IPS-18a (cell line): ENCODE measurements around the gene TUFM.

Experiments
- H3K27ac ChIP-seq: one replicate; pipeline ENCODE4 v1.5.1; 2013; ENCODE audit warnings: low read length
- H3K27me3 ChIP-seq: one replicate; pipeline ENCODE4 v1.6.1; 2013; ENCODE audit warnings: mild to moderate bottlenecking, low read length; ENCODE audit not compliant: control insufficient read depth, insufficient read depth
- H3K36me3 ChIP-seq: one replicate; pipeline ENCODE4 v1.6.1; 2013; ENCODE audit warnings: low read depth, low read length; ENCODE audit not compliant: control insufficient read depth
- H3K4me1 ChIP-seq: one replicate; pipeline ENCODE4 v1.6.1; 2013; ENCODE audit warnings: low read depth, low read length; ENCODE audit not compliant: control insufficient read depth
- H3K4me3 ChIP-seq: one replicate; pipeline ENCODE4 v1.5.1; 2013; ENCODE audit warnings: low read length
- H3K9ac ChIP-seq: one replicate; pipeline ENCODE4 v1.6.1; 2013; ENCODE audit warnings: mild to moderate bottlenecking, low read length, moderate library complexity
- H3K9me3 ChIP-seq: one replicate; pipeline ENCODE4 v1.6.1; 2013; ENCODE audit warnings: low read depth, low read length; ENCODE audit not compliant: control insufficient read depth

Gene TUFM

GRCh38 chr16:28834873-28835863, 11.0 kb downstream of the TUFM start:
- Histone ChIP-seq H3K27ac (no peak overlapping the region), H3K4me1 (no peaks in the 10 kb centered on the region)

GRCh38 chr16:28834349-28834748, 11.8 kb downstream of the TUFM start:
- no peaks in the 10 kb centered on the region for H3K27me3 ChIP-seq
- peaks cover 92% of the 10 kb centered on the region for H3K36me3 ChIP-seq
- no peak overlapping the region for H3K4me3 ChIP-seq
- no peak overlapping the region for H3K27ac ChIP-seq
- no peak overlapping the region for H3K9ac ChIP-seq
- H3K9me3 ChIP-seq: no peaks in the 10 kb centered on the region
- H3K4me1 ChIP-seq: no peaks in the 10 kb centered on the region

More at GRCh38 chr16:28834873-28835863, 11.0 kb downstream of the TUFM start:
- Histone ChIP-seq H3K36me3 (peaks cover 84% of the 10 kb centered on the region), H3K9ac (no peak overlapping the region), H3K9me3 (no peaks in the 10 kb centered on the region), H3K4me3 (no peak overlapping the region), H3K27me3 (no peaks in the 10 kb centered on the region)

- no peak overlapping the region for H3K27ac ChIP-seq
- peaks cover 100% of the 10 kb centered on the region for H3K36me3 ChIP-seq
- H3K9me3 ChIP-seq: no peaks in the 10 kb centered on the region
Observed at GRCh38 chr16:28830531-28830930, 15.6 kb downstream of the TUFM start.

GRCh38 chr16:28829747-28830146, 16.4 kb downstream of the TUFM start:
- peaks cover 6% of the 10 kb centered on the region for H3K4me1 ChIP-seq
- H3K27me3 ChIP-seq: no peaks in the 10 kb centered on the region
- no peaks in the 10 kb centered on the region for H3K9me3 ChIP-seq

More at GRCh38 chr16:28830531-28830930, 15.6 kb downstream of the TUFM start:
- H3K27me3 ChIP-seq: no peaks in the 10 kb centered on the region
- no peak overlapping the region for H3K9ac ChIP-seq
- peaks cover under 1% of the 10 kb centered on the region for H3K4me1 ChIP-seq
- no peak overlapping the region for H3K4me3 ChIP-seq

GRCh38 chr16:28826141-28826540, 20.0 kb downstream of the TUFM start:
- Histone ChIP-seq H3K9ac (no peak overlapping the region), H3K9me3 (no peaks in the 10 kb centered on the region), H3K4me1 (peaks cover 6% of the 10 kb centered on the region), H3K27ac (no peak overlapping the region), H3K4me3 (no peak overlapping the region), H3K36me3 (peaks cover 61% of the 10 kb centered on the region), H3K27me3 (no peaks in the 10 kb centered on the region)

More at GRCh38 chr16:28829747-28830146, 16.4 kb downstream of the TUFM start:
- no peak overlapping the region for H3K27ac ChIP-seq
- H3K9ac ChIP-seq: no peak overlapping the region
- peaks cover 97% of the 10 kb centered on the region for H3K36me3 ChIP-seq
- H3K4me3 ChIP-seq: no peak overlapping the region

GRCh38 chr16:28824717-28824973, 21.5 kb downstream of the TUFM start:
- H3K4me1 ChIP-seq: peaks cover 6% of the 10 kb centered on the region
- H3K9ac ChIP-seq: peak overlapping the region; percentile 99
- peak overlapping the region; percentile 99 for H3K27ac ChIP-seq
- peaks cover 51% of the 10 kb centered on the region for H3K36me3 ChIP-seq
- no peaks in the 10 kb centered on the region for H3K27me3 ChIP-seq
- peak overlapping the region; percentile 99 for H3K4me3 ChIP-seq
- H3K9me3 ChIP-seq: no peaks in the 10 kb centered on the region

GRCh38 chr16:28823873-28824716, 22.1 kb downstream of the TUFM start:
- Histone ChIP-seq H3K27ac (peak overlapping the region; percentile 99), H3K27me3 (no peaks in the 10 kb centered on the region), H3K9ac (peak overlapping the region; percentile 99), H3K9me3 (no peaks in the 10 kb centered on the region), H3K4me3 (peak overlapping the region; percentile 99), H3K36me3 (peaks cover 45% of the 10 kb centered on the region), H3K4me1 (peaks cover 6% of the 10 kb centered on the region)

- H3K9me3 ChIP-seq: no peaks in the 10 kb centered on the region
- peak overlapping the region; percentile 99 for H3K9ac ChIP-seq
- peak overlapping the region; percentile 99 for H3K4me3 ChIP-seq
- peaks cover 6% of the 10 kb centered on the region for H3K4me1 ChIP-seq
- H3K27me3 ChIP-seq: no peaks in the 10 kb centered on the region
- H3K27ac ChIP-seq: peak overlapping the region; percentile 31
- peaks cover 38% of the 10 kb centered on the region for H3K36me3 ChIP-seq
Observed at GRCh38 chr16:28823291-28823872, 22.8 kb downstream of the TUFM start.

- peak within 1 kb of the TSS; percentile 99 for H3K9ac ChIP-seq
- H3K4me1 ChIP-seq: peaks cover 6% of the 10 kb centered on the region
- H3K9me3 ChIP-seq: no peaks in the 10 kb centered on the region
- peaks cover 31% of the 10 kb centered on the region for H3K36me3 ChIP-seq
- peak within 1 kb of the TSS; percentile 99 for H3K4me3 ChIP-seq
- H3K27me3 ChIP-seq: no peaks in the 10 kb centered on the region
- peak within 1 kb of the TSS; percentile 70 for H3K27ac ChIP-seq
Observed at GRCh38 chr16:28822520-28823290, 23.4 kb downstream of the TUFM start, which contains the start of gene ATXN2L. Gene ATXN2L, plus strand, starts transcription at chr16:28822999. Its CDS starts 261 bp downstream, at chr16:28823260.

GRCh38 chr16:28821874-28822519, 24.2 kb downstream of the TUFM start:
- peak overlapping the region; percentile 70 for H3K27ac ChIP-seq
- H3K4me1 ChIP-seq: peaks cover 6% of the 10 kb centered on the region
- peaks cover 24% of the 10 kb centered on the region for H3K36me3 ChIP-seq
- H3K4me3 ChIP-seq: peak overlapping the region; percentile 99
- H3K9ac ChIP-seq: peak overlapping the region; percentile 99
- H3K9me3 ChIP-seq: no peaks in the 10 kb centered on the region
- H3K27me3 ChIP-seq: no peaks in the 10 kb centered on the region
